Measurements from ENCODE around the gene USP6NL.

Gene USP6NL

GRCh38 chr10:11562888-11563287, 48.6 kb downstream of the USP6NL start:
- DNase-seq (ENCODE audit: low spot score) = no peak
- no peak for TF ChIP-seq CTCF (IDR thresholded peaks at IDR 0.05; ENCODE audit: extremely low read depth, missing control alignments)

- peak; percentile 29 for DNase-seq (ENCODE audit: low spot score)
Observed at GRCh38 chr10:11560076-11560709, 51.3 kb downstream of the USP6NL start.

DNA sequence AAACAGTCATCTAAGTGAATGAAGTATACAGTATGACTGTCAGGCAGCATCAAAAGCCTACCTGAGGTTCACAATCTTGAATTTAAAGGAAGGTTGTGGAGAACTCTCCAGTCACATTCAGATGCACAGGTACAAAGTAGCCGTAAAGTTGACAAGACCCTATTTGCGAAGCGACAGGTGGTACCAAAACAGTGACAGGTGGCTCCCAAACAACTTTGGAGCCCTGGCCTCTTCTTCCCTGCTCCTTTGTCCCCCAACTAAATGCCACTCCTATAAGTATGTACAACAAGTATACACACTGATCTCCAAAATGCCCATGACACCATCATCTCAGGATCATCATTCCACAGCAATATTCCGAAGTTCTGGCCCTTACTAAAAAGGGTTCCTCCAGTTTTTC, 53.5 kb downstream of the USP6NL start:
- TF ChIP-seq CTCF (IDR thresholded peaks at IDR 0.05; ENCODE audit: extremely low read depth, missing control alignments) = no peak
- no peak for DNase-seq (ENCODE audit: low spot score)

More at GRCh38 chr10:11560076-11560709, 51.3 kb downstream of the USP6NL start:
- TF ChIP-seq CTCF (IDR thresholded peaks at IDR 0.05; ENCODE audit: extremely low read depth, missing control alignments) = no peak

- TF ChIP-seq CTCF (IDR thresholded peaks at IDR 0.05; ENCODE audit: extremely low read depth, missing control alignments) = no peak
Observed at GRCh38 chr10:11557513-11557912, 53.9 kb downstream of the USP6NL start.

DNA sequence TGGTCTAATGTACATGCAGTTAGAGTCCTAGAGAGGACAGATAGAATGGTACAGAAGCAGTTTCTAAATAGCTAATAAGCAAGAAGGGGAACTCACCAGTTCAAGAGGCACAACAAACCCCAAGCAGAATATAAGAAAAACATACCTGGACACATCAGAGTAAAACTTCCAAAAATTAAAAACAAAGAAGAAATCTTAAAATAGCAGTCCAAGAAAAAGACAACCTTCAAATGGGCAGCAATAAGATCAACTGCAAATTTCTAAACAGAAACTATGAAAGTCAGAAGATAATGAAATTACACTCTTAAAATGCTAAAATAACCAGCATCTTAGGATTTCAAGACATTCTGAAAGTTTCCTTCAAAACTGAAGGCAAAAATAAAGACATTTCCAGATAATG, 55.9 kb downstream of the USP6NL start:
- TF ChIP-seq CTCF (IDR thresholded peaks at IDR 0.05; ENCODE audit: extremely low read depth, missing control alignments) = no peak

More at GRCh38 chr10:11557513-11557912, 53.9 kb downstream of the USP6NL start:
- DNase-seq (ENCODE audit: low spot score) = no peak

DNA sequence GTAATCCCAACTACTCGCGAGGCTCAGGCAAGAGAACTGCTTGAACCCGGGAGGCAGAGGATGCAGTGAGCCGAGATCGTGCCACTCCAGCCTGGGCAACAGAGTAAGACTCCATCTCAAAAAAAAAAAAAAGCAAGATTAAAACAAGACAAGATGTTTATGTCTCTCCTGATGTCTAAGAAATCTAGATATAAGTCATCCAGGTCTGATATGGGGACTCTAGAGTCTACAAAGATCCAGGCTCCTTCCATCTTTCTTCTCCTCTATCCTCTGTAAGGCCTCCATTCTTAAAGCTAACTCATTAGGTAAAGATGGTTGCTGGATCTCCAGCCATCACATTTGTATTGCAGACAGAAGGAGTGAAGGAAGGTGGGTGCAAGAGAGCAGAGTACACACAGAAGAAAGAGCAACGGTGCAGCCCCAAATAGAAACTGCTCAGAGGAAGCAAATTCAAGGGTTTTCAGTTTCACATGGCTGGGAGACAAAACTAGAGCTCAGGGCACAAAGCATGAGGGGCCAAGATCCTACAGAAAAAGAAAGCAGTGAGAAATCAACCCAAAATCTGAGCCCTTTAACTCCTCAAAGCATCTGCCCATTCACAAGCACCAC, 57.6 kb downstream of the USP6NL start:
- peak; percentile 43 for DNase-seq (ENCODE audit: low spot score)

More for the DNA sequence above, 55.9 kb downstream of the USP6NL start:
- no peak for DNase-seq (ENCODE audit: low spot score)

More for the DNA sequence above, 57.6 kb downstream of the USP6NL start:
- TF ChIP-seq CTCF (IDR thresholded peaks at IDR 0.05; ENCODE audit: extremely low read depth, missing control alignments) = no peak
